ENCODE data around the gene BOC. TPM values are rescaled to one million over a fixed set of nuclear protein-coding genes. Genes with fewer than 3 reads are reported as not detected.

BOC gene
- total and polyA plus RNA-seq, 12 donors: 2.1 to 13.9 (median 4.9) TPM

DNA sequence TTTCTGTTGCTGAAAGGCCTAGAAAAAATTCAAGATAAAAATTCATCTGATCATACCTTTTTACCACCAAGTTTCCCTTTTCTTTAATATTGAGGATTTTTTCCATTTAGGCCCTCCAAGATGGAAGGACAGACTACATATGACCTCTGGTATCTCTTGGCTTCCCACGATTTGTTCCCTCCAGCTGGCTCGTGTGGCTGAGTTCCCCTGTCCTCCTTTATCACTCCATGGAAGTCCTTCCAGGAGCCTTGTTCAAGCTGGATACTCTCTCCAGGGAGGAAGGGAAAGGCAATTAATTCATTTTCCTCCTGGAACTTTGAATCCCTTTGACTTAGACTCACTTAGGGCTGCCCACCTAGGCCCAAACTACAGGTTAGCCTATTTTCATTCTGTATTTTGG is 119.4 kb downstream of the BOC start:
- Histone ChIP-seq H3K27me3 (no peaks in the 10 kb centered on the region), H3K4me1 (peaks cover 0 to 5% (median 0%) of the 10 kb centered on the region in 9 donors), H3K4me3 (no peak overlapping the region), H3K36me3 (peaks cover 0 to 9% (median 0%) of the 10 kb centered on the region in 9 donors), H3K9me3 (no peaks in the 10 kb centered on the region), H3K27ac (no peak overlapping the region)
- intact Hi-C loops (cut with DNase I): no loop called here
- DNase-seq: no peak
- peak in 1 of 8 donors; percentile 25 for ATAC-seq
- 56 to 59% methylated on average over 2 of the region's 2 CpGs for WGBS, 2 donors
- TF ChIP-seq, protein P1, sequence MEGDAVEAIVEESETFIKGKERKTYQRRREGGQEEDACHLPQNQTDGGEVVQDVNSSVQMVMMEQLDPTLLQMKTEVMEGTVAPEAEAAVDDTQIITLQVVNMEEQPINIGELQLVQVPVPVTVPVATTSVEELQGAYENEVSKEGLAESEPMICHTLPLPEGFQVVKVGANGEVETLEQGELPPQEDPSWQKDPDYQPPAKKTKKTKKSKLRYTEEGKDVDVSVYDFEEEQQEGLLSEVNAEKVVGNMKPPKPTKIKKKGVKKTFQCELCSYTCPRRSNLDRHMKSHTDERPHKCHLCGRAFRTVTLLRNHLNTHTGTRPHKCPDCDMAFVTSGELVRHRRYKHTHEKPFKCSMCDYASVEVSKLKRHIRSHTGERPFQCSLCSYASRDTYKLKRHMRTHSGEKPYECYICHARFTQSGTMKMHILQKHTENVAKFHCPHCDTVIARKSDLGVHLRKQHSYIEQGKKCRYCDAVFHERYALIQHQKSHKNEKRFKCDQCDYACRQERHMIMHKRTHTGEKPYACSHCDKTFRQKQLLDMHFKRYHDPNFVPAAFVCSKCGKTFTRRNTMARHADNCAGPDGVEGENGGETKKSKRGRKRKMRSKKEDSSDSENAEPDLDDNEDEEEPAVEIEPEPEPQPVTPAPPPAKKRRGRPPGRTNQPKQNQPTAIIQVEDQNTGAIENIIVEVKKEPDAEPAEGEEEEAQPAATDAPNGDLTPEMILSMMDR (IDR thresholded peaks at IDR 0.05): no peak

DNA sequence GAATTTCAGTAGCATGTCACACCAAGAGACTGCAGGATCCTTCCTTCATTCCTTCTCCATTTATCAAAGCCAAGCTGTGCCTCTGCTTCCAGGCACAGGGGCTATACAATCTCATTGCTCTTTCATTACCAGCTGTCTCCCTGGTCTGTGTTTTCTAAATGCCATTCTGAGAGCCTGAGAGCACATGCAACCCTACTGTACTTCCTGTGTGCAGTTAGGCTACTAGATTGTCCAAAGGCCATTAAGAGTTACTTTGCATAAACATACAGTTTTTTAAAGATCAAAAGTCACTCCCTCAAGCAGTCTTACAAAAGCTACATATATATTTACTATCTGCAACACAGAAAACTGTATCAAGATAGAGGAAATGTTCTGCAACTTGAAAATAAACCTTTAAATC is 119.8 kb downstream of the BOC start:
- Histone ChIP-seq H3K27me3 (no peaks in the 10 kb centered on the region), H3K9me3 (no peaks in the 10 kb centered on the region)
- no peak for DNase-seq

More for the DNA sequence above, 119.8 kb downstream of the BOC start:
- no peak for ATAC-seq
- H3K4me1 ChIP-seq: peaks cover 0 to 5% (median 0%) of the 10 kb centered on the region in 9 donors
- intact Hi-C loops (cut with DNase I): no loop called here
- TF ChIP-seq, protein P1 (IDR thresholded peaks at IDR 0.05): no peak
- H3K4me3 ChIP-seq: no peak overlapping the region
- H3K36me3 ChIP-seq: peaks cover 0 to 4% (median 0%) of the 10 kb centered on the region in 9 donors
- H3K27ac ChIP-seq: no peak overlapping the region

Other genes starting within 250 kb of the BOC start
- gene CD200R1, start 236.5 kb upstream of the BOC start, total RNA-seq: 1 to 10 TPM in 4 of 10 donors, under 1 TPM in 6; 0.13 to 2.6 (median 0.52) TPM
- gene CD200R1, start 236.5 kb upstream of the BOC start, polyA plus RNA-seq: under 1 TPM; 0.07 to 0.16 TPM
- 10 to 100 TPM; 19.7 to 31.3 (median 26.3) TPM for gene GTPBP8, start 220.6 kb upstream of the BOC start, total RNA-seq
- gene GTPBP8, start 220.6 kb upstream of the BOC start, polyA plus RNA-seq: 10 to 100 TPM in 1 of 2 donors, 1 to 10 TPM in 1; 4.7 to 16.1 TPM
- gene CFAP44, start 229.9 kb downstream of the BOC start, total RNA-seq: 1 to 10 TPM in 9 of 10 donors, under 1 TPM in 1; 0.98 to 4.9 (median 2.0) TPM
- gene CFAP44, start 229.9 kb downstream of the BOC start, polyA plus RNA-seq: 1 to 10 TPM; 1.6 to 4.9 TPM